ENCODE results near the gene AP4E1. TPM values are rescaled to one million over a fixed set of nuclear protein-coding genes. Genes with fewer than 3 reads are reported as not detected.

AP4E1 gene
- total and polyA plus RNA-seq, 2 of the 4 experiments (the other 2 are of a cell fraction), result 3.1 to 6.8 TPM

GRCh38 chr15:50876260-50876988 is 32.1 kb upstream of the AP4E1 start:
- H3K36me3 ChIP-seq (ENCODE audit: control insufficient read depth, insufficient read depth, low read length), result no peaks in the 10 kb centered on the region
- H4K20me1 ChIP-seq (ENCODE audit: insufficient read depth, low read length), result no peaks in the 10 kb centered on the region
- ATAC-seq (ENCODE audit: low read depth) (no peak), DNase-seq (no peak)
- H2BK120ac ChIP-seq (ENCODE audit: low read depth, low read length), result peak overlapping the region; percentile 90
- no peak overlapping the region for H2AK9ac ChIP-seq (replicated peaks; ENCODE audit: low read depth, low read length, poor library complexity)
- H3K79me1 ChIP-seq (ENCODE audit: low read depth in 1 of 2, low read length in 2 of 2), result no peaks in the 10 kb centered on the region
- in situ Hi-C loops (cut with MboI; ENCODE audit: low sequenced_read_pairs) (no loop called here), intact Hi-C loops (cut with micrococcal nuclease) (loop anchor here (2.0 to 5.0 kb wide), 2 partner anchors 112 to 129 kb away; partner anchors contain the start of gene SPPL2A), dilution Hi-C loops (cut with HindIII; ENCODE audit: low sequenced_read_pairs, unreplicated experiment) (no loop called here)
- WGBS, 2 experiments (ENCODE audit: extremely low coverage in 2 of 2, insufficient read length in 1 of 2), result 90% methylated on average over 2 of the region's 19 CpGs; no CpG with 5 or more reads in 1 of the 2 experiments
- H2AFZ ChIP-seq (replicated peaks; ENCODE audit: low read length, poor library complexity), result peak overlapping the region; percentile 66
- H4K5ac ChIP-seq (ENCODE audit: low read depth, low read length), result no peak overlapping the region
- H3K4me1 ChIP-seq (ENCODE audit: control insufficient read depth, insufficient read depth, low read length), result peaks cover 7% of the 10 kb centered on the region
- H3K27me3 ChIP-seq (ENCODE audit: control insufficient read depth, insufficient read depth, low read length), result peaks cover 12% of the 10 kb centered on the region; the same call in 1 of the 2 replicates
- H2BK5ac ChIP-seq (ENCODE audit: low read depth, low read length, poor library complexity, severe bottlenecking), result peak overlapping the region; percentile 69
- H2BK15ac ChIP-seq (ENCODE audit: low read depth, low read length), result peak overlapping the region; percentile 63; the same call in 1 of the 3 replicates
- no TSS peak for BruUV-seq (replicated peaks)
- no peak overlapping the region for H3K23ac ChIP-seq (ENCODE audit: low read depth, low read length)
- H2AK5ac ChIP-seq (ENCODE audit: low read depth, low read length), result no peak overlapping the region
- peak overlapping the region; percentile 72; the same call in 1 of the 2 replicates for H4K91ac ChIP-seq (ENCODE audit: insufficient read depth, low read depth, low read length)
- ChIA-PET CTCF (interaction anchor here (0.6 to 1.4 kb wide), 11 partner anchors 9 to 555 kb away, joined by 3 to 6 read pairs (median 3); partner anchors contain the start of gene TRPM7), POLR2A (ENCODE audit: unreplicated experiment) (no interaction called here)
- H3K18ac ChIP-seq (ENCODE audit: low read depth, low read length), result peak overlapping the region; percentile 72; the same call in 1 of the 2 replicates
- peaks cover 4% of the 10 kb centered on the region; the same call in 1 of the 2 replicates for H3K9me1 ChIP-seq (ENCODE audit: insufficient read depth, low read length)
- TF ChIP-seq ELK1 (IDR thresholded peaks at IDR 0.05; ENCODE audit: borderline replicate concordance, low read depth, low read length) (no peak), CHD1 (IDR thresholded peaks at IDR 0.05; ENCODE audit: low read depth, low read length) (no peak), CTCF (conservative IDR thresholded peaks at IDR 0.05; ENCODE audit: low read depth, low read length) (no peak), FOS (IDR thresholded peaks at IDR 0.05; ENCODE audit: low read depth, low read length) (no peak), MAFK (IDR thresholded peaks at IDR 0.05; ENCODE audit: low read depth, low read length) (no peak), RCOR1 (IDR thresholded peaks at IDR 0.05; ENCODE audit: insufficient replicate concordance, low read length) (no peak), MXI1 (IDR thresholded peaks at IDR 0.05; ENCODE audit: borderline replicate concordance, low read depth, low read length) (no peak), NFE2L2 (IDR thresholded peaks at IDR 0.05; ENCODE audit: low read depth, low read length) (no peak), RAD21 (IDR thresholded peaks at IDR 0.05; ENCODE audit: low read length) (no peak), MAZ (IDR thresholded peaks at IDR 0.05; ENCODE audit: borderline replicate concordance, low read depth, low read length) (no peak), SMC3 (IDR thresholded peaks at IDR 0.05; ENCODE audit: low read depth, low read length) (no peak), BHLHE40 (IDR thresholded peaks at IDR 0.05; ENCODE audit: low read depth, low read length) (no peak), POLR2A (IDR thresholded peaks at IDR 0.05; ENCODE audit: low read depth, low read length) (no peak)
- 0 out of 2 replicates have a peak overlapping the region, but pooled peaks have one; percentile 69 for H3K14ac ChIP-seq (replicated peaks; ENCODE audit: low read depth, low read length)
- H3K27ac ChIP-seq (ENCODE audit: insufficient read depth, low read length), result no peak overlapping the region
- H2BK20ac ChIP-seq (ENCODE audit: low read depth, low read length), result peak overlapping the region; percentile 85
- H3K56ac ChIP-seq (ENCODE audit: extremely low read depth, insufficient read depth, low read length), result no peak overlapping the region
- H3K4me2 ChIP-seq (ENCODE audit: low read depth, low read length), result peak overlapping the region; percentile 84
- no peak overlapping the region for H3K9ac ChIP-seq (ENCODE audit: low read depth, low read length)
- peak overlapping the region; percentile 14; the same call in 1 of the 2 replicates for H3K4me3 ChIP-seq (ENCODE audit: insufficient read depth, low read depth, low read length)
- H3K9me3 ChIP-seq (ENCODE audit: control insufficient read depth, insufficient read depth, low read length), result no peaks in the 10 kb centered on the region
- H3K4ac ChIP-seq (ENCODE audit: low read depth, low read length), result peak overlapping the region; percentile 75; the same call in 1 of the 2 replicates
- peak overlapping the region in 1 of 2 experiments; percentile 84; a peak in 2 of 4 replicates for H4K8ac ChIP-seq (ENCODE audit: low read depth in 2 of 2, low read length in 2 of 2)

Measured in IMR-90 (cell line).